Neural cell (in vitro differentiated cells): ENCODE results near the gene PHLPP2. TPM values are rescaled to one million over a fixed set of nuclear protein-coding genes. Genes with fewer than 3 reads are reported as not detected.

Experiments
- H2AFZ ChIP-seq: fragments of 200-600, 300-800 bp; sonication (generic), shearing (Covaris generic); 2 replicates; pipeline ENCODE4 v1.6.0; 2014; ENCODE audit warnings: low read depth, mild to moderate bottlenecking, antibody characterized with exemption, low read length, moderate library complexity
- H3F3A ChIP-seq: fragments of 200-600 bp; shearing (Covaris generic); 2 replicates; pipeline ENCODE4 v1.6.1; 2016; ENCODE audit warnings: mild to moderate bottlenecking, moderate library complexity, mixed read lengths, antibody characterized with exemption, low read length; ENCODE audit not compliant: insufficient read depth, poor library complexity, severe bottlenecking
- H3K27ac ChIP-seq: fragments of 200-600, 300-800 bp; sonication (generic), shearing (Covaris generic); 2 replicates; pipeline ENCODE4 v1.5.1; 2014; ENCODE audit warnings: mild to moderate bottlenecking, low read length, moderate library complexity
- H3K27me3 ChIP-seq: fragments of 300-800, 200-600 bp; sonication (generic), shearing (Covaris generic); 2 replicates; pipeline ENCODE4 v1.6.0; 2014; ENCODE audit warnings: mild to moderate bottlenecking, low read depth, low read length, moderate library complexity; ENCODE audit not compliant: insufficient read depth
- H3K36me3 ChIP-seq: fragments of 300-800, 200-600 bp; sonication (generic), shearing (Covaris generic); 2 replicates; pipeline ENCODE4 v1.5.1; 2014; ENCODE audit warnings: mild to moderate bottlenecking, antibody characterized with exemption, low read length, moderate library complexity; ENCODE audit not compliant: insufficient read depth
- H3K4me2 ChIP-seq: fragments of 300-800, 200-600 bp; sonication (generic), shearing (Covaris generic); 2 replicates; pipeline ENCODE4 v1.6.0; 2014; ENCODE audit warnings: mild to moderate bottlenecking, low read length
- H3K4me3 ChIP-seq: fragments of 300-800, 200-600 bp; sonication (generic), shearing (Covaris generic); 2 replicates; pipeline ENCODE4 v1.5.1; 2014; ENCODE audit warnings: mild to moderate bottlenecking, low read length, moderate library complexity
- H3K79me2 ChIP-seq: fragments of 200-600 bp; shearing (Covaris generic); replicated peaks from 2 replicates; pipeline ENCODE4 v1.6.0; 2014; ENCODE audit warnings: mild to moderate bottlenecking, low read length, moderate library complexity; ENCODE audit not compliant: insufficient read depth
- H3K9ac ChIP-seq: fragments of 300-800, 200-600 bp; sonication (generic), shearing (Covaris generic); 2 replicates; pipeline ENCODE4 v1.6.1; 2016; ENCODE audit warnings: mild to moderate bottlenecking, low read length, mixed read lengths
- H3K9me2 ChIP-seq: fragments of 200-600 bp; shearing (Covaris generic); 2 replicates; pipeline ENCODE4 v1.6.1; 2016; ENCODE audit warnings: mild to moderate bottlenecking, low read length, mixed read lengths; ENCODE audit not compliant: insufficient read depth
- H3K9me3 ChIP-seq: fragments of 200-600, 300-800 bp; sonication (generic), shearing (Covaris generic); 2 replicates; pipeline ENCODE4 v1.6.1; 2016; ENCODE audit warnings: mild to moderate bottlenecking, mixed run types, low read length, moderate library complexity, mixed read lengths
- H4K20me1 ChIP-seq: fragments of 200-600 bp; shearing (Covaris generic); 2 replicates; pipeline ENCODE4 v1.6.1; 2016; ENCODE audit warnings: mild to moderate bottlenecking, mixed run types; ENCODE audit not compliant: insufficient read depth
- EP300 ChIP-seq: fragments of 450-650 bp; conservative IDR thresholded peaks from 2 replicates; pipeline ENCODE4 v1.6.1; 2014; ENCODE audit warnings: antibody characterized with exemption, mild to moderate bottlenecking, moderate library complexity; ENCODE audit not compliant: poor library complexity, severe bottlenecking
- EZH2 ChIP-seq: fragments of 200-600, 300-800 bp; shearing (Covaris generic), sonication (generic); IDR thresholded peaks from 2 replicates; pipeline ENCODE4 v1.6.1; 2014; ENCODE audit warnings: antibody characterized with exemption, low read length, borderline replicate concordance, mild to moderate bottlenecking; ENCODE audit not compliant: insufficient read depth, poor library complexity, severe bottlenecking
- MXI1 ChIP-seq: fragments of 450-650 bp; conservative IDR thresholded peaks from 2 replicates; pipeline ENCODE4 v1.6.1; 2014; ENCODE audit warnings: antibody characterized with exemption, mild to moderate bottlenecking; ENCODE audit not compliant: poor library complexity, severe bottlenecking
- POLR2AphosphoS5 ChIP-seq: IDR thresholded peaks from 2 replicates; pipeline ENCODE4 v1.6.1; 2012
- RAD21 ChIP-seq: fragments of 450-650 bp; conservative IDR thresholded peaks from 2 replicates; pipeline ENCODE4 v1.6.1; 2014; ENCODE audit warnings: antibody characterized with exemption, mild to moderate bottlenecking, moderate library complexity
- SMC3 ChIP-seq: fragments of 450-650 bp; conservative IDR thresholded peaks from 2 replicates; pipeline ENCODE4 v1.6.1; 2014; ENCODE audit warnings: antibody characterized with exemption, mild to moderate bottlenecking, moderate library complexity; ENCODE audit not compliant: poor library complexity
- TAF1 ChIP-seq: IDR thresholded peaks from 2 replicates; pipeline ENCODE4 v1.6.1; 2012; ENCODE audit warnings: low read depth
- polyA plus RNA-seq: library from polyadenylated mRNA; depleted of rRNA; stranded (reverse); fragments of >200 nt; gene quantifications from 2 replicates; pipeline ENCODE4 v1.2.3, GENCODE V29; 2014
- TF ChIP-seq, protein P1 (sequence below): fragments of 450-650 bp; IDR thresholded peaks from 2 replicates; pipeline ENCODE4 v1.5.1; 2014; ENCODE audit warnings: antibody characterized with exemption, mild to moderate bottlenecking, moderate library complexity; ENCODE audit not compliant: poor library complexity, severe bottlenecking
- TF ChIP-seq, protein P2 (sequence below): IDR thresholded peaks from 2 replicates; pipeline ENCODE4 v1.6.1; 2012; ENCODE audit warnings: borderline replicate concordance

The PHLPP2 gene
- polyA plus RNA-seq, 1 donor from 2014 or later: 11.0 TPM

DNA sequence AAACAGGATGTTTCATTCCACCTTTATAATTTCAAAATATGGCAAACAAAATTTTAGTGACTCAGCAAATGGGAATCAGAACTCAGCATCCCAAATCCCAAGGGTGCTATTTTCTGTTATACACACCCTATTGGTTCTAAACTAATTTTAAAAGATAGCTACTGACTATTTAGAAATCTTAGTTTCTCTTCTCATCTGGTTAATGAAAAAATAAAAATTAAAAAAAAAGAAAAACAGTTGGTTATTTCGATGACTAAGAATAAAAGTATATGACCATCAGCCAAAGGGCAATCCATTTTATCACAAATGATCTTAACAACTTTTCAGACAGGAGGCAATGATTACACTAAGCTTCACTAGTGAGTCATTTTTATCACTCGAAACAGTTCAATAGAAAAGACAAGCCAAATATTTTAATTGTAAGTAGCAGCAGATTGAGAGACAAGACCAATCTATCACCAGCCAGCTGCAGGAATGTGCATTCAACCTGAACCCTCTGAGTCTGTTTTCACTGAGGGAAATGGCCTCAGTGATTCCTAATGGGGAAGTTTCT, 15.2 kb downstream of the PHLPP2 start:
- no peak for TF ChIP-seq EZH2
- TF ChIP-seq SMC3: no peak
- TF ChIP-seq POLR2AphosphoS5: no peak
- Histone ChIP-seq H3K79me2 (no peaks in the 10 kb centered on the region), H3K9ac (no peak overlapping the region), H3F3A (no peaks in the 10 kb centered on the region), H3K27me3 (no peaks in the 10 kb centered on the region), H3K4me3 (no peak overlapping the region), H3K27ac (no peak overlapping the region), H4K20me1 (no peaks in the 10 kb centered on the region), H3K9me2 (no peaks in the 10 kb centered on the region), H3K9me3 (no peaks in the 10 kb centered on the region), H3K4me2 (no peak overlapping the region), H3K36me3 (no peaks in the 10 kb centered on the region), H2AFZ (no peak overlapping the region)

DNA sequence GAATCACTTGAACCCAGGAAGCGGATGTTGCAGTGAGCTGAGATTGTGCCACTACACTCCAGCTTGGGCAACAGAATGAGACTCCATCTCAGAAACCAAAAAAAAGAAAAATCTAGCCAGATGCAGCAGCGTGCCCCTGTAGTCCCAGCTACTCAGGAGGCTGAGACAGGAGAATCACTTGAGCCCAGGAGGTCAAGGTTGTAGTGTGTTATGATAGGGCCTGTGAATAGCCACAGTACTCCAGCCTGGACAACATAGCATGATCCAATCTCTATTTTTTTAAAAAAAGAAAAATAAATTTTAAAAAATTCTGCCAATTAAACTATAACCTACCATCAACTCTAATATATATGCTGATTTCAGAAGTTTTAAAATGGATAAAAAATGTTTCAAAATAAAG, 15.8 kb downstream of the PHLPP2 start:
- Histone ChIP-seq H2AFZ (no peak overlapping the region), H3K9me2 (no peaks in the 10 kb centered on the region), H3K79me2 (no peaks in the 10 kb centered on the region), H3K9ac (no peak overlapping the region), H3K27me3 (no peaks in the 10 kb centered on the region), H3K4me3 (no peak overlapping the region), H3K27ac (no peak overlapping the region), H3K36me3 (no peaks in the 10 kb centered on the region), H3F3A (no peaks in the 10 kb centered on the region), H3K9me3 (no peaks in the 10 kb centered on the region), H4K20me1 (no peaks in the 10 kb centered on the region), H3K4me2 (no peak overlapping the region)
- TF ChIP-seq RAD21: no peak
- TF ChIP-seq TAF1: no peak
- no peak for TF ChIP-seq EZH2
- TF ChIP-seq, protein P1, sequence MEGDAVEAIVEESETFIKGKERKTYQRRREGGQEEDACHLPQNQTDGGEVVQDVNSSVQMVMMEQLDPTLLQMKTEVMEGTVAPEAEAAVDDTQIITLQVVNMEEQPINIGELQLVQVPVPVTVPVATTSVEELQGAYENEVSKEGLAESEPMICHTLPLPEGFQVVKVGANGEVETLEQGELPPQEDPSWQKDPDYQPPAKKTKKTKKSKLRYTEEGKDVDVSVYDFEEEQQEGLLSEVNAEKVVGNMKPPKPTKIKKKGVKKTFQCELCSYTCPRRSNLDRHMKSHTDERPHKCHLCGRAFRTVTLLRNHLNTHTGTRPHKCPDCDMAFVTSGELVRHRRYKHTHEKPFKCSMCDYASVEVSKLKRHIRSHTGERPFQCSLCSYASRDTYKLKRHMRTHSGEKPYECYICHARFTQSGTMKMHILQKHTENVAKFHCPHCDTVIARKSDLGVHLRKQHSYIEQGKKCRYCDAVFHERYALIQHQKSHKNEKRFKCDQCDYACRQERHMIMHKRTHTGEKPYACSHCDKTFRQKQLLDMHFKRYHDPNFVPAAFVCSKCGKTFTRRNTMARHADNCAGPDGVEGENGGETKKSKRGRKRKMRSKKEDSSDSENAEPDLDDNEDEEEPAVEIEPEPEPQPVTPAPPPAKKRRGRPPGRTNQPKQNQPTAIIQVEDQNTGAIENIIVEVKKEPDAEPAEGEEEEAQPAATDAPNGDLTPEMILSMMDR: no peak
- TF ChIP-seq EP300: no peak
- no peak for TF ChIP-seq SMC3
- TF ChIP-seq, protein P2, sequence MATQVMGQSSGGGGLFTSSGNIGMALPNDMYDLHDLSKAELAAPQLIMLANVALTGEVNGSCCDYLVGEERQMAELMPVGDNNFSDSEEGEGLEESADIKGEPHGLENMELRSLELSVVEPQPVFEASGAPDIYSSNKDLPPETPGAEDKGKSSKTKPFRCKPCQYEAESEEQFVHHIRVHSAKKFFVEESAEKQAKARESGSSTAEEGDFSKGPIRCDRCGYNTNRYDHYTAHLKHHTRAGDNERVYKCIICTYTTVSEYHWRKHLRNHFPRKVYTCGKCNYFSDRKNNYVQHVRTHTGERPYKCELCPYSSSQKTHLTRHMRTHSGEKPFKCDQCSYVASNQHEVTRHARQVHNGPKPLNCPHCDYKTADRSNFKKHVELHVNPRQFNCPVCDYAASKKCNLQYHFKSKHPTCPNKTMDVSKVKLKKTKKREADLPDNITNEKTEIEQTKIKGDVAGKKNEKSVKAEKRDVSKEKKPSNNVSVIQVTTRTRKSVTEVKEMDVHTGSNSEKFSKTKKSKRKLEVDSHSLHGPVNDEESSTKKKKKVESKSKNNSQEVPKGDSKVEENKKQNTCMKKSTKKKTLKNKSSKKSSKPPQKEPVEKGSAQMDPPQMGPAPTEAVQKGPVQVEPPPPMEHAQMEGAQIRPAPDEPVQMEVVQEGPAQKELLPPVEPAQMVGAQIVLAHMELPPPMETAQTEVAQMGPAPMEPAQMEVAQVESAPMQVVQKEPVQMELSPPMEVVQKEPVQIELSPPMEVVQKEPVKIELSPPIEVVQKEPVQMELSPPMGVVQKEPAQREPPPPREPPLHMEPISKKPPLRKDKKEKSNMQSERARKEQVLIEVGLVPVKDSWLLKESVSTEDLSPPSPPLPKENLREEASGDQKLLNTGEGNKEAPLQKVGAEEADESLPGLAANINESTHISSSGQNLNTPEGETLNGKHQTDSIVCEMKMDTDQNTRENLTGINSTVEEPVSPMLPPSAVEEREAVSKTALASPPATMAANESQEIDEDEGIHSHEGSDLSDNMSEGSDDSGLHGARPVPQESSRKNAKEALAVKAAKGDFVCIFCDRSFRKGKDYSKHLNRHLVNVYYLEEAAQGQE: no peak
- no peak for TF ChIP-seq MXI1
- TF ChIP-seq POLR2AphosphoS5: no peak
